NCI-H446 treated with DMSO at 0.1 percent for 48 hours (cell line): Measurements from ENCODE around the gene TLE7.
A peak's percentile ranks its signal among the peaks of the same experiment; 100 is the strongest.

Source experiments
- DNase-seq: peaks from one replicate; lab custom pipeline; 2025; lab: John Stamatoyannopoulos, UW

The TLE7 gene

DNA sequence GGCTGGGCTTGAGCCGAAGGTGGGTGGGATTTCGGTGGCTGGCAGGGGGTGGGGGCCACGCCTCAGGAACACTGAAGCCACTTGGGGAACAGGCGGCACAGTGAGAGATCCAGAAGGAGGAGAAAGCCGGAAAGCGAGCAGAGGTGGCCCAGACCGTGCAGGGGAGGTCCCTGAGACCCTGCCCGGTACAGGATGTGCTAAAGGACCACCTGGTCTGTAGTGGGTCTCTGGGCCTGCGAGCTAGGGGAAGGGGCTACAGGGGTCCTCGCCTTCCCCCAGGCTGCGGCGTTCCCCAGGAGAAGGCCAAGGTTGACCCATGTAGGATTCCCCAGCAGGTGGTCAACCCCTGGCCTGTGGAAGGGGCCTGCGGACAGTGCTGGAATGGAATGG lies at the start of gene TLE7:
Gene TLE7 (minus strand): TSS at position 4 of the 390 bp plus-strand sequence. CDS start 8,730 bp downstream, outside the sequence.
- DNase-seq, result no peak

DNA sequence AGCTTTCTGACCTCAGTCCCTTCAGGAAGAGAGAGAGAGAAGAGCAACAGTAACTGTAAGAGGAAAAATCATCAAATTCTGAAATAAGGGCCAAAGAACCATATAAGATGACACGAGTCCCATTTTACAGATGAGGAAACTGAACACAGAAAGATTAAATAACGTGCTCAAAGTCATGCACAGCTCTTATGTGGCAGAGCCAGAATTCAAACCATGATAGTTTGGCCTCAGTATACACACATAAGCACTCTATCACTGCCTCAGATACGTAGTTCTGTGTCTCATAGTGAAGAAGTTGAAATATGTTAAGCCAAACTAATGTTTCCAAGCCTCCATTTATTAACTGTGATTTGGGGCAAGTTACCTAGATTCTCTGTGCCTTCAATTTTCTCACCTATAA lies 49.2 kb upstream of the TLE7 start:
- DNase-seq, result no peak

DNA sequence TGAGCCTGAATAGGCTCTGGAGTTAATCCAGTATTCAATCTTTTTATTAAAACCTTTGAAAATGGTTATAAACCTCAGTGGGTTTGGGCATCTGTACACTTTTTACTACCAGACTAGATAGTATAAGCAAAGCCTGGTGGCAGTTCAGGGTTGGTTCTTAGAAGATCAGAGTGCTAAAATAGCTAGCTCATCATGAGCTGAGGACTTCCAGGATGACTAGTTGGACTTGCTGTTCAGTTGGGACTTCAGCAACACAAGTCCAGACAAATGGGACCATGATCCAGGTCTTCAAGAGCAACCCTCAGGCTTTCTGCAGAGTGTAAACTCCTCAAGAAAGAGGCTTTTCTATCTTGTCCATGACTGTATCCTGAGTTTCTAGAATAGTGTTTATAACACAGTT lies 48.5 kb upstream of the TLE7 start:
- no peak for DNase-seq

DNA sequence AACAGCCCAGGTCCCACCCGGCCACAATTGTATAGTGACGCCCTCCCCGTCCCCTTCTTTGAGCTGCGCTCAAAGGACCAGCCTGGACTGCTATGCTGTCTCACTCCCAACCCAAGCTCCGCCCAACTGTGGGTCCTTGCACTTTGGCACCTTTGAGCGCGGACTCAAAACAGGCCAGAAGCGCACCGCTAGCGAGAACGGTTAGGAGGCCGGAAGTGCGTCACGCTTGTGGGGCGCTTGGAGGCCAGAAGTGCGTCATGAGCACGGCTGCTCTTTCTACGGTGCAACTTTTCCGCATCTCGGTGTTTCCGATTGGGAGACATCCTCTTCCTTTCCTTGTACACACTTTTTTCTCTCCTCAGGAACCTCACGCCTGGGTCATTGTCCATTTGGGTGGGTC lies 47.3 kb upstream of the TLE7 start, which contains the start of gene ZNF19:
Gene ZNF19 (minus strand): TSS at position 203 of the 400 bp plus-strand sequence. CDS start 7,210 bp downstream, outside the sequence.
- DNase-seq, result no peak

DNA sequence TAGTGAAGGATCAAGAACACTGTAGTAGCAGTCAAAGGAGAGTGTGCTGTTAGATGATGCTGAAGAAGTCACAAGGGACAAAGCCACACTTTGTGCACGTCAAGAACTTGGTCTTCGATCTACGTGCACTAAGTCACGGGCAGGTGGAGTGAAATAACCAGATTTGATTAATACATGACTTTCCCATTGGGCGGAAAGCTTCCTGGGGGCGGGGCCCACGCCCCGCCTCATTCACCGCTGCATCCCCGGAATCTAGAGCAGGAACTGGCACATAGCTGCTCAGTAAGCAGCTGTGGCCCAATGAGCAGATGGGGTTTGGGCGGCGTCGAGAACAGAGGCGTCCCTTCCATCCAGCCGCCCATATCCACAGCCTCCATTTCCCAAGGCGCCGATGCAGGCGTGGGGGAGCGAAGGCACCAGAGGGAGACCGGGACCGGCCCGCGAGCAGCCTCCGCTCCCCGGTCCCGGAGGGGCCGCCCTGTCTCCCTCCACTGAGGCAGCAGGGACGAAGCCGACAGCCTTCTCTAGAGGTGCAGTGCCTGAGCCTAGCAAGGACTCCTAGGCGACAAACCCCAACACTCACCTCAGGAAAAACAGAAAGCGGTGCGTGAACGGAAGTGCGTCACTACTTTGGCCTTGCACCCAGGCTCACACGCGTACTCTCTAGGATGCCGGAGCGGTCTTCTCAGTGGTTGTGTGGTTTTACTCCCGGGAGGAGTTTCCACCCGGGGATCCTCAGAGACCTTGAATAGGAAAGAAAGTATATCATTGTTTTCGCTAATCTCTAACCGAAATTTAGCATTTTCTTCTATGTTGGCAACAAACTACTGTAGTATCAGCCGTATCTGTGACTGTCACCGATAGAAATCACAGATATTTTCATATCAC lies 42.4 kb upstream of the TLE7 start:
- DNase-seq, result peak; percentile 57

DNA sequence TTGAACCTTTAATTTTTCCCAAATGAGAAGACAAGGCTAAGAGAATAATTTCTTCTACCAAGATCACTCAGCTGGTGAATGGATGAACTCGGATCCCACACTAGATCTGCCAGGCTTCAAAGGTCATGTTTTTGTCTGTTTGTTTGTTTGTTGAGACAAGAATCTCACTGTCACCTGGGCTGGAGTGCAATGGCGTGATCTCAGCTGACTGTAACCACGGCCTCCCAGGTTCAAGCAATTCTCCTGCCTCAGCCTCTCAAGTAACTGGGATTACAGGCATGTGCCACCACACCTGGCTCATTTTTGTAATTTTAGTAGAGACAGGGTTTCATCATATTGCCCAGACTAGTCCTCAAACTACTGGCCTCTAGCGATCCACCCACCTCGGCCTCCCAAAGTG lies 40.7 kb upstream of the TLE7 start:
- no peak for DNase-seq

DNA sequence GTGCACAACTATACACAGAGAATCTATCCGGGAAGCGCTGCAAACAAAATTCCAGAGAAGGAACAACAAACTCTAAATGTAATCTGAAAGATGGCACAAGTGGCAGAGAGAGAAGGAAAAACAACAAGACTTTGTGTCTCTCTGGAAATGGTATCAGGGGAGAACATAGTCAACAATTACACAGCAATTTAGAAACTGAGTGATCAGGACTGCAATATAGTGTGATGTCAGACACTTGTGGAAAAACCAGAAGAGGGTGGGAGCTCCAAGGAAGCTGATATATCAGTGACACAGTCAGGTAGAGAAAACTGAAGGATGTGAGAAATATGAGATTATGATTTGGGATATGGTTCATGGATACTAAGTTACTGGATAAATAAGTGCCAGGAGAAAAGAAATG lies 39.1 kb upstream of the TLE7 start:
- DNase-seq, result no peak

DNA sequence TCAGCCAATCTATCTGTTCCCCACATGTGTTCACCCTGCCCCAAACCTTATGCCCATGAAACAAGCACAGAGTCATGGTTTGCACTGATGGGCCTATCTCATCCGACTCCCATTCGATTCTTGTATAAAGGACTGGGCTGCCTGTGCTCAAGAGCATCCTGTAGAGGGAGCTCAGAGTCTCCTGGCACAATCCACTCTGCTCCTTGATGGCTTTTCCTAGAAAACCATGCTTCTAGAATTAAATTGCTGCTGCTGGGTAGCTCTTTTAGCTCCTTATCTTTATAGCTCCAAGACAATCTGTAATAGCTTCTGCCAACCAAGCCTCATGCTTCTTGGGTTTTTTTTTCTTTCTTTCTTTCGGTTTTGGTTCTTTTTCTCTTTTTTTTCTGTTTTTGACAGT lies 37.6 kb upstream of the TLE7 start:
- no peak for DNase-seq

DNA sequence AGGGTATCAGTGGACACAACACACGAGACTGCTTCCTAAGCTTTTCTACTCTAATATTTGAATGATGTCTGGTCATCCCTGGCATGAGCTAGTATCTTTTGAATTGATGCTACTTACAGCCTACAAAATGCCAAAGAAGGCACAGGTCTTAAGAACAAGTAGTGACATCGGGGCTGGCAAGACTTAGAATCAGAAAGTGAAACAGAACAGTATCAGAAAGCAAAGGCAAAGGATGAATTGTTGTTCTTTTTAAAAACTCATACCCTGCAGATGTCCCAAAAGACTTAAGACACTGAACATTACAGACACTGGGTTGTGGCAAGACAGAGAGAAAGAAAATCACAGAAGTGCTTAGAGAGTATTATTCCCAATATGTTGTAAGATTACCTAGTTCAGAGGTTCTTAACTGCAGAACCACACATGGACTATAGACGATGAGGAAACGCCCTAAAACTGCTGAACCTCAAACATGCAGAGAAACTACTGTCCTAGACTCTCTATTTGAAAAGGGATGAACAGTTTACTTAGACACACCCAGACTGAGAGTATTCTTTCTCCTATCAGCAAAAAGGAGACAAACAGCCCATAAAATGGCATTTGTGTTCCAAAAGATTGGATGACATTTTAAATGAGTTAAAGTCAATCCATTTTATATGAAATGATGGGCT lies 34.7 kb upstream of the TLE7 start:
- no peak for DNase-seq

DNA sequence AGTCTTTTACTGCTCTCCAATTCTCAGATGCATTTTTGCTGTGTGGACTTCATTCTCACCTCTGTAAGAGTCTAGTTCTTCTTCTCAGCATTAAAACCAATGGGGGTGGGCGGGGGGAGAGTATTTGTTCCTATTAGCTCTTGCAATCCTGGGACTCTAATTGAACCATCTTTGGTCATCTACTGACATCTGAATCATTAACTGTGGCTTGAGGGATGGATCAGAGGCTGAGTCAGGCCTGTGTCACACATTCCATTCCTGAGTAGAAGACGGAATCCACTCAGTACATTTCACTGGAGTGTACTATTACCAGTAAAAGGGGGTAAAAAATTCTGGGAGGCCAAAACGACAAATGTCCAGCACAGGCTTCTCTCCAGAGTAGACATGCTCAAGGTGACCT lies 33.0 kb upstream of the TLE7 start:
- no peak for DNase-seq

DNA sequence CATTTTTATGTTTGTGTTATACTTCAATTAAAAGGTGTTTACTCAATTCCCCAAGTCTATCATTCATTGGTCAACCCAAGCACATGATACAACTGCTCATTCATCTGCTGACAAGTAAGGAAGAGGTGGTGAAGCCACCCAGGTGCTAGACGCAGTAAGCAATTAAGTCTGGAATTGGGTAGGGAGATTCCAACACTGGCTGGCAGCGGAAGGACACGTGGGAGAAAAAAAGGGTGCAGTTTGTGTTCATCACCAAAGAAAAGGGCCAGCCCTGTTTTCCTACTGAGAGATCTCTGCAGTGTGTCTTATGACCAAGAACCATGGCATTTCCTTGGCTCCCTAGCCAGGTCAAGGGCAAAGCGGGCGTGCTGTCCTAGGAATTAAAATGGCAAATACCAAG lies 32.0 kb upstream of the TLE7 start:
- DNase-seq, result no peak

DNA sequence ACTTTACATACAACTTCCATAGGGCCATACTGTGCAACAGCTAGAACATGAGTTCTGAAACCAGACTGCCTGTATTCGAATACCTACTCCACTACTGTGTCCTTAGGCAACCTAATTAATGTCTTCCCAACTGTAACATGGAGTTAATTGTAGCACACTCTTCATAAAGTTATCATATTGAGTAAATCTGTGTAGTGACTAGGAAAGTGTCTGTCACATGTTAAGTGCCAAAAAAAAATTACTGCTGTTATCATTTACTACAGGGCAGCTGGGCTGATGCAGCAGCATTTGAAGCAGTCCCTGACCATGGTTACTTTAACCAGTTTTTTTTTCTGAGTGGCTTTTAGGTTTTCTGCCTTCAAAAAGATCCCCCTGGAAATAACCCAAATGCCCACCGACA lies 31.1 kb upstream of the TLE7 start:
- no peak for DNase-seq

DNA sequence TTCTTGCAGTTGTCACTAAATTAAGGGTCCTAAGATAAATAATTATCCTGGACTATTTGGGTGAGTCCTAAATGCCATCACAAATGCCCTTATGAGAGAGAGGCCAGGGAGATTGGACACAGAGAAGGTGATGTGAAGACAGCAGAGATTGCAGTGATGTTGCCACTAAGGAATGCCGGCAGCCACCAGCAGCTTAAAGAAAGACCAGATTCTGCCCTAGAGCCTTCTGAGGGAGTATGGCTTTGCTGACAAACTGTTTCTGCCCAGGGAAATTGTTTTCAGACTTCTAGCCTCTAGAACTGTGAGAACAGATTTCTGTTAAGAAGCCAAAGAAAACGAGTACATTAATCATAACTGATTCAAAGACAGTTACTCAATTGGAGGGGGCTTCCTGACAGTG lies 30.2 kb upstream of the TLE7 start:
- DNase-seq, result no peak

DNA sequence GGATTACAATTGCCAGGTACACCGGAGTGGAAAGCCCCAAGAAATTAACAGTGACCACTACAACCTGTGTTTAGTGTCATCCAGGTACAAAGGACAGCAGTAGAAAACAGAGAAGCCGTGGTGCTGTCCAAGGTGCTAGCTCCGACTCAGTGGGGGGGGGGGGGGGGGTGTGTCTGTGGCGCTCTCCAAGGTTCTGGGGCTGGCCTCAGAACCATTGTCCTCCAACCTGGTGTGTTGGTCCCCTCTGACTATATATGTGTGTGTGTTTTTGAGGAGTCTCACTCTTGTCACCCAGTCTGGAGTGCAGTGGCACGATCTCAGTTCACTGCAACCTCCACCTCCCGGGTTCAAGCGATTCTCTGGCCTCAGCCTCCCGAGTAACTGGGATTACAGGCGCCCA lies 26.0 kb upstream of the TLE7 start:
- no peak for DNase-seq

DNA sequence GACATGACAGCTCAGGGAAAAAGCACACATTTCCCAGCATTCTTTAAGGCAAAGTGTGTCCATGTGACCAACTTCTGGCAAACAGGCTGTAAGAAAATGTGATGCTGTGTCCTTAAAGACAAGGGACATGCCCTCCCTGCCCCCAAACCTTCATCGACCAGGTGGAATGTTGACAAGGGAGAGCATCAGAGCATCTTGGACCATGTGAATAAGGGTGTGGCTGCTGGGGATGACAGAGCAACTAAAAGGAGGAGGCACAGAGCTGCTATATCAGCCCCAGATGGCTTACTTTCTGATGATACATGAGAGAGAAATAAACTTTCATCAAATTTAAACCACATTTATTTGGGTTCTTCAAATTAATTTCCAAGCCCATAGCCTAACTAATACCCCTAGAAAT lies 22.4 kb upstream of the TLE7 start:
- no peak for DNase-seq

DNA sequence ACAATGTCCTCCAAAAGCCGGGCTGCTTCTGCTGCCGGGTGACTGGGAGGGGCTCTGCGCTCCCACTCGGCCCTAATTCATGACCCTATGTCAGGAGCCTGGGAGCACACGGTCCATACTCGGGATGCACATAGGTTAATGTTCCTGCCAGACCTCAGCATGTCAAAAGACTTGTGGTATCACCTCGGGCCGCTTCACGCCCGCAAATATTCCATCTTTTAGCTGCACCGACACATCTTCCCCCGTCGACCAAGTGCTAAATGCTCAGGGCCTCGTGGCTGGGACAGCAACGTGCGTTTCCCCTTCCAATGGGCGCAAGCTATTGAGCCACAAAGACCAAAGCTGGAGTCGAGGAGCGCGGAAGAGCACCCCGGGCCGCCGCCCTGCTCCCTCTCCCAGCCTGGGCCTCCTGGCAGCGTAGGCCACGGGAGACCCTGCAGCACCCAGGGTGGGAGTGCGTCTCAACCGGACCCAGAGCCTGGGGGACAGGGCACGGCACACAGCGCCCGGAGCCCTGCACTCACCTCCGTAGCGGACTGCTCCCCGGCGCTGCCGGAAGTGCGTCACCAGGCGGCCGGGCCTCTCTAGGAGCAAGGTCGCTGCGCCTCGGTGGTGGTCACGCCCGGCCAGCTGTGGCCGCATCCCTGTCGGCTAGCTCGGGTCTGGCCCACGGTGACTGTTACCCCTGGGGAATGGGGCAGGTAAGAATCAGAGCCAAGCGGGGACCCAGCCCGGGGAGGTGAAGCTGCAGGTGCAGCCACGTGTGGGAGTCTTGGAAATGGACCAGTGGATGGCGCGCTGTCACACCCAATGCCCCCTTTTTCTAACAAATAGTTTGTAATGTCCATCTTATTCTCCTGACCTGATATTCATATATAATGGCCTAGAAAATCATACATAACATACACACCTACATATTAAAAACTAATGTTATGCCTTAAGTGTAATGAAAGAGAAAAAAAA lies 20.1 kb upstream of the TLE7 start, which contains the start of gene ZNF23:
Gene ZNF23 (minus strand): TSS at position 562 of the 963 bp plus-strand sequence. CDS start 5,451 bp downstream, outside the sequence.
- DNase-seq, result peak; percentile 7

DNA sequence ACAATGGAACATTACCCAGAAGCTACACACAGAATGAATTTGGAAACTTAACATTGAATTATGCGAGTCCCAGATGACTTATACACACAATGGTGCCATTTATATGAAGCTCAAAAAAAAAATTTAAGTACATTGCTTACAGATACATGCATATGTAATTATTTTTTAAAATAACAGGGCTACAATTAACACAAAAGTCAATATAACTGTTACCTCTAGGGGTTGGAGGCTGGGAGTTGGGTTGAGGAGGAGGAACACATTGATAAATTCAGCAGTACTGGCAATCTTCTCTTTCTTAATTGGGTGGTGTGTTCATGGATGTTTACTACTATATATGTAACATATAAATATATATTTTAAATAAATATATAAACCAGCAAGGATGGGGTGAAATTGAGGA lies 19.1 kb upstream of the TLE7 start:
- no peak for DNase-seq

DNA sequence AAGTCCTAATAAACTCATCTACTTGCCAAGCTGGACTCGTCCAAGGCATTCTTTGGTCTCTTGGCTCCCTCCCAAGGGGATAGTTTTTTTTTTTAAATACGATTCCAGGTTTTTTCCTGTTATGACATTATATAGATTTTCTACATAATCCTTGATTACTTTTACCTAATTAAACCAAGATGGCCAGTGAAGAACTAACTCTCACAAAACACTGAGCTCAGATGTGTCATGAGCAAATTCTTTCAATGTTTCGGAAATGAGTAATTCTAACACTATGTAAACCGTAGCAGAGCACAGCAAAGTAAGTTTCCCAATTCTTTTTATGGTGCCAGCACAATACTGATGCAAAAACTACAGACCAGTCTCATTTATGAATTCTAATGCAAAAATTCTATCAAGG lies 18.4 kb upstream of the TLE7 start:
- DNase-seq, result no peak

DNA sequence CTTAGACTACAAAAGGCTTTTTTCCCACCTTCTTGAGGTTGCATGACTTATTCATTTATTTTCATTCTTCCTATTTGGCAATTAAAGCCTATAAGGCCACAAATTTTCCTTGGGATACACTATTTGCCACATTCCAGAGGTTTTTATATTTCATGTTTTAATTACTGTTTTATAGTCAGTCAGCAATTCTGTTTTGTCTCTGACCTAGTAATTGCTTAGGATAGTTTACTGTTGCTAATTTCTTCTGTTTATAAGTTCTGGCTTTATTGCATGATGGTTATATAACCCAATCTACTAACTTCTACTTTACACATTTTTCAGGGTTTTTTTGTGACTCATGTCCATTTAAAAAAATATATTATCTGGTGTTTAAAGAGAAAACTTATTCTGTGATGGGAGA lies 17.7 kb upstream of the TLE7 start:
- no peak for DNase-seq

DNA sequence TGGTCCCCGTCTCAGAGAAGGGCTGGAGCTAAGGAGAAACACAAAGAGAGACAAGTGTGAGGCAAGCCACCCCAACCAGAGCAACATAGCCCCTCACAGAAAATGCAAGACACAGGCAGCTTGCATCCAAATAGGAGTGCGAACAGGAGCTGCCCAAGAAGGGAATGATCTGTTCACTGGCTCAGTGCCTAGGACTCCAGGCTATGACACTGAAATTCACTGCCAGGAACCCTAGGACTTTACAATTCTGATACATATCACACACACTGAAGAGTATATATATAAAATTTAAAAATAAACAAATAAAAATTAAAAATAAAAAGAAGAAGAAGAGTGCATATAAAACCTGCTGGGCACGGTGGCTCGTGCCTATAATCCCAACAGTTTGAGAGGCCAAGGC lies 14.9 kb upstream of the TLE7 start:
- DNase-seq, result no peak

DNA sequence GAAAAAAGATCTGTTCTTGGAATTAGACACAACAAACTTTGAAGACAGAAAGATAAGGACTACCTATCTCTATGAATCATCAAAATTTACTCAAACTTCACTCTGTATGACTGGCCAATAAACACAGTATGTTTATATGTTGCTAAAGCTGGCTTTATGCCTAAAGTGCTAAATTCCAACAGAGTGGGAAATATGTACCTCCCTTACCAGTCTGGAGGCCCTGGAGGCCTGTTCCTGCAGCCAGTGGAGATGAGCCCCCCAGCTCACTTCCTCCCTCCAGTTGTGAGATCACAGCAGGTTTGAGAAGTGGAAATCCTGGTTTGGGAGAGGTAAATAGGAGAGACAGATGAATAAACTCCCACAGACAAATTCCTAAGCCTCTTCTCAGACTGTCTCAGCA lies 11.2 kb upstream of the TLE7 start:
- DNase-seq, result no peak

DNA sequence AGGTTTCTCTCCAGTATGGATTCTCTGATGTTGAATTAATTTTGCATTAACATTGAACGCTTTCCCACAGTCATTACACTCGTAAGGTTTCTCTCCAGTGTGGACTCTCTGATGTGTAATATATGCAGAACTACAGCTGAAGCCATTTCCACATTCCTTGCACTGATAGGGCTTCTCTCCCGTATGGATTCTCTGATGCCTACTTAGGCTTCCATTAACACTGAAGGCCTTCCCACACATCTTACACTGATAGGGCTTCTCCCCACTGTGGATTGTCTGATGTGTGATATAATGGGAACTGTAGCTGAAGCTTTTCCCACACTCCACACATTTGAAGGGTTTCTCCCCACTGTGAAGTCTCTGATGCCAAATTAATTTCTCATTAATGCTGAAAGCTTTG lies 7.2 kb upstream of the TLE7 start:
- no peak for DNase-seq
